ENCODE data around the gene MYO1F.

Gene MYO1F

GRCh38 chr19:8615024-8615423, 37.8 kb upstream of the MYO1F start:
- H3K27ac ChIP-seq = peak overlapping the region in 1 of 2 donors; percentile 37
- H3K4me3 ChIP-seq = no peak overlapping the region
- DNase-seq (ENCODE audit: low spot score) = no peak
- TF ChIP-seq CTCF (IDR thresholded peaks at IDR 0.05) = no peak

- no peak for TF ChIP-seq CTCF (IDR thresholded peaks at IDR 0.05)
- no peak for DNase-seq (ENCODE audit: low spot score)
- Histone ChIP-seq H3K27ac (no peak overlapping the region), H3K4me3 (no peak overlapping the region)
These were observed 37.2 kb upstream of the MYO1F start for GRCh38 chr19:8614455-8614854.

- no peak for TF ChIP-seq CTCF (IDR thresholded peaks at IDR 0.05)
- no peak overlapping the region for H3K4me3 ChIP-seq
- peak overlapping the region in 1 of 2 donors; percentile 23 for H3K27ac ChIP-seq
- no peak for DNase-seq (ENCODE audit: low spot score)
These were observed 35.5 kb upstream of the MYO1F start for GRCh38 chr19:8612807-8613171.

GRCh38 chr19:8611877-8612806, 34.9 kb upstream of the MYO1F start:
- DNase-seq (ENCODE audit: low spot score) = peak; percentile 89
- Histone ChIP-seq H3K4me3 (peak overlapping the region; percentile 25), H3K27ac (peak overlapping the region; percentile 69 to 95)
- no peak for TF ChIP-seq CTCF (IDR thresholded peaks at IDR 0.05)

- DNase-seq (ENCODE audit: low spot score) = no peak
- Histone ChIP-seq H3K4me3 (peak overlapping the region; percentile 25), H3K27ac (peak overlapping the region; percentile 69 to 95)
- no peak for TF ChIP-seq CTCF (IDR thresholded peaks at IDR 0.05)
These were observed 34.2 kb upstream of the MYO1F start for GRCh38 chr19:8611391-8611876.

DNA sequence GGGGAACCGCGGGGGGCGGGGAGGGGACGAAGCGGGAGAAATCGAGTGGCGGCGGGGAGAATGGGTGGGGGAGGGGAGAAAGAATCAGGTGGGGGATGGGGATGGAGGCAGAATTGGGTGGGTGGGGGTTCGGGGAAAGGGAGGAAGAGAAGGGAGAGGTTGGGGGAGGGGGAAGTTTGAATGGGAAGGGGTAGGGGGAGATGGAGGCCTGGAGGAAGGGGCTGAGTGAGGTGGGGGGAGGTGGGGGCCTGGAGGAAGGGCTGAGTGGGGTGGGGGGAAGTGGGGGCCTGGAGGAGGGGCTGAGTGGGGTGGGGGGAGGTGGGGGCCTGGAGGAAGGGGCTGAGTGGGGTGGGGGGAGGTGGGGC, 33.7 kb upstream of the MYO1F start:
- Histone ChIP-seq H3K4me3 (peak overlapping the region; percentile 97), H3K27ac (peak overlapping the region; percentile 52 to 95)
- DNase-seq (ENCODE audit: low spot score) = no peak
- no peak for TF ChIP-seq CTCF (IDR thresholded peaks at IDR 0.05)

Data from coronary artery (tissue), 2 donors.